Nephron (organoid): ENCODE measurements around the gene SORCS2.
A peak's percentile ranks its signal among the peaks of the same experiment; 100 is the strongest.

Experiments used
- H3K27ac Mint-ChIP-seq, 3 experiments: 2 replicates each; pipeline ENCODE4 v1.8.0; 2020; ENCODE audit warnings: mixed read lengths in 3 of 3, mild to moderate bottlenecking in 2 of 3, moderate library complexity in 1 of 3
- H3K27me3 Mint-ChIP-seq: 2 replicates; pipeline ENCODE4 v1.8.0; 2021; ENCODE audit warnings: low read depth, mild to moderate bottlenecking, moderate library complexity, mixed read lengths
- H3K36me3 Mint-ChIP-seq: 2 replicates; pipeline ENCODE4 v1.8.0; 2020; ENCODE audit warnings: low read depth, mixed read lengths
- H3K4me1 Mint-ChIP-seq: 2 replicates; pipeline ENCODE4 v1.8.0; 2020; ENCODE audit warnings: mixed read lengths
- H3K4me3 Mint-ChIP-seq, 3 experiments: 2 replicates each; pipeline ENCODE4 v1.8.0; 2020; ENCODE audit warnings: mild to moderate bottlenecking in 3 of 3, mixed read lengths in 3 of 3, moderate library complexity in 2 of 3
- H3K9me3 Mint-ChIP-seq: 2 replicates; pipeline ENCODE4 v1.8.0; 2020; ENCODE audit warnings: mixed read lengths
- CTCF ChIP-seq, 3 experiments: fragments of 200-600 bp; sonication (generic); IDR thresholded peaks; one replicate each; pipeline ENCODE4 v1.5.0; 2021; ENCODE audit warnings: antibody characterized with exemption in 3 of 3; ENCODE audit not compliant: unreplicated experiment in 3 of 3

The SORCS2 gene

DNA sequence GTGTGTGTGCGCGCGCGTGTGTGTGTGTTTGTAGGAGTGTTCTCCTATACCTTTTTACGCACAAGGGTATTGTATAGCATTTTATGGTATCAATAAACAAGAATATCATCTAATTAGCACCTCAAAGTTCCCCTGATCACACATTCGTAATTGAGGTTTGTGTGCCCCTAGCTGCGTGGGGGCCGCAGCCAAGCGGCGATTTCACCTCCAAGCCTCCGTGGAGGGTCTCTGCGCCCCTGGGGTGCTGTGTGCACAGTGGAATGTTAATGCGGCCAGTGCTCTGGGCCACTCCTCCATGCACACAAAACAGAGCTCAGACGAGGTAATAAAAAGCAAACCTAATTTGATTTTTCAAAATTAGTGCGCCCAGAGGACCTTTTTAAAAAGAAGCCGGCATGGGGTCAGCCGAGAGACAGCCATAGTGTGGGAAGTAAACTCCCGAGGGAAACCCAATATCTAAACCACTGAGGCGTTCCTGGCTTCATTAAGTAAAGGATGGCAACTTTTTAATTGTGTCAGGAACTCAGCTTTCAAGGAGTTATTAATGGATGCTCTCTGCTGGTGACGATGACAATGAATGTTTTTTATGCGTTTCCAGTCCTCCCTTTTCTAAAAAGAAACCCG is 110.6 kb downstream of the SORCS2 start:
- H3K4me1 Mint-ChIP-seq = peaks cover 49% of the 10 kb centered on the region
- no peaks in the 10 kb centered on the region for H3K36me3 Mint-ChIP-seq
- H3K9me3 Mint-ChIP-seq = no peaks in the 10 kb centered on the region
- H3K27me3 Mint-ChIP-seq = peaks cover 49% of the 10 kb centered on the region
- no peak for TF ChIP-seq CTCF (IDR thresholded peaks at IDR 0.05; ENCODE audit: unreplicated experiment in 3 of 3)
- no peak overlapping the region for H3K4me3 Mint-ChIP-seq
- H3K27ac Mint-ChIP-seq = peak overlapping the region; percentile 10 to 72 (median 18)

DNA sequence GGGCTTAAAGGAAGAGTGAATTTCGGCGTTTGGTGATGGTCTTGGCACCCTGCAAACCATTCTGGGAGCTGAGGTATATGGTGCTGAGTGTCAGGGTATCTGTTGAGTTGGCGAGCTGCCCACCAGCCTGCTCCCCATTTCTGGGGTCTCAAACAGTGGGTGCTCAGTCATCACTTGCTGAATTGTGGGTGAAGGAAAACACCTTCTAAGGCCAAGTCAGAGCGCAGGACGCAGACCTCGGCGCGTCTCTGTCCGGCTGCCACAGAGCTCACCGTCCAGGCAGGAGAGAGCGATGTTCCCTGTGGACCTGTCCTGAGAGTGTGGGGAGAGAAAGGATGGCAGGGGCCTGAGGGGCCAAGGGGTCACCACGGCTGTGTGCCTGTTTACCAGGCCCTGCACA is 111.2 kb downstream of the SORCS2 start:
- Mint-ChIP-seq H3K27me3 (peaks cover 52% of the 10 kb centered on the region), H3K4me3 (no peak overlapping the region), H3K27ac (peak overlapping the region in 2 of 3 experiments; percentile 7 to 15), H3K9me3 (no peaks in the 10 kb centered on the region), H3K4me1 (peaks cover 46% of the 10 kb centered on the region), H3K36me3 (no peaks in the 10 kb centered on the region)
- no peak for TF ChIP-seq CTCF (IDR thresholded peaks at IDR 0.05; ENCODE audit: unreplicated experiment in 3 of 3)

- Mint-ChIP-seq H3K36me3 (no peaks in the 10 kb centered on the region), H3K4me1 (peaks cover 45% of the 10 kb centered on the region), H3K27me3 (peaks cover 51% of the 10 kb centered on the region), H3K4me3 (no peak overlapping the region), H3K27ac (no peak overlapping the region), H3K9me3 (no peaks in the 10 kb centered on the region)
- no peak for TF ChIP-seq CTCF (IDR thresholded peaks at IDR 0.05; ENCODE audit: unreplicated experiment in 3 of 3)
Measured at GRCh38 chr4:7304436-7304835, 112.1 kb downstream of the SORCS2 start.

DNA sequence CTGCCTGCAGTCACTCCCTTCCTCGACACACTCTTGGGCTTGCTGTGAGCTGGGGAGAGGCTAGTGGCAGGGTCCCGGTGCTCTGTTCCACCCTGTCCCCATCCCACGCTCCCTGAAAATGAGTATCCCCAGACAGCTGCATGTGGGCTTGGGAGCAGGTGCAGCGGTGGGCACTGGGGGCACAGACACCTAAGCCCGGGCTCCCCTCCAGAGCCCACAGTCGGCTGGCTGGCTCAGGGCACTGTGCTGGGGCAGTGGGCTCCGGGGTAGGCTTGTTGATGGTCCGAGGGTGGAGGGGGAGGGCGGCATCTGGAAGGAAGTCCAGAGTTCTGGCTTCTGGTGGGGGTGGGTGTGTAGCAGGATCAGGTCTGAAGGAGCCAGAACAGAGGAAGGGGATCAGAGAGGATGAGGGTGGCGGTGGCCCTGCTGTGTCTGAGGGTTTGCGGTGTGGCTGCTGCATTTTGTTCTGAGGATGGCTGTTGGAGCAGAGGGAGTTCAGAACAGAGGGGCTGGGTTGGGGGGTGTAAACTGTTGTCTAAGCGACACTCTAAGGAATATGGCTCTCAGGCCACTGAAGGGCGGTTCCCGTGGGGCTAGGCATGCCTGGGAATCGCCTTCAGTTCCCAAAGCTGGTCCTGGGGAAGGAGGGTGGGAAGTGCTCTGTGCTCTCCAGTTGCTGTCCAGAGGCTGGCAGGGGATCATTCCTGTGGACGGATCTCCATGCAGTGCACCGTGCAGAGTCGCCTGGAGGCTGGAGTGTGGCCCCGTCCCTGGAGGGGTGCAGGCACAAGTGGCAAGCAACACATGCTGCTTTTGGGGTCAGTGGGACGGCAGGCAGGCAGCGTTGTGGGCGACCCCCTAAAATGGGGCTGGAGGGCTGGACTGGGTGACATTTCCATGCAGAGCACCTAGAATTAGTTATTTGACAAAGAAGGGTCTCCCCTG is 114.0 kb downstream of the SORCS2 start:
- no peak overlapping the region for H3K4me3 Mint-ChIP-seq
- peaks cover 40% of the 10 kb centered on the region for H3K27me3 Mint-ChIP-seq
- H3K27ac Mint-ChIP-seq = peak overlapping the region in 1 of 3 experiments; percentile 31
- H3K36me3 Mint-ChIP-seq = no peaks in the 10 kb centered on the region
- no peaks in the 10 kb centered on the region for H3K9me3 Mint-ChIP-seq
- TF ChIP-seq CTCF (IDR thresholded peaks at IDR 0.05; ENCODE audit: unreplicated experiment in 3 of 3) = no peak
- peaks cover 51% of the 10 kb centered on the region for H3K4me1 Mint-ChIP-seq

DNA sequence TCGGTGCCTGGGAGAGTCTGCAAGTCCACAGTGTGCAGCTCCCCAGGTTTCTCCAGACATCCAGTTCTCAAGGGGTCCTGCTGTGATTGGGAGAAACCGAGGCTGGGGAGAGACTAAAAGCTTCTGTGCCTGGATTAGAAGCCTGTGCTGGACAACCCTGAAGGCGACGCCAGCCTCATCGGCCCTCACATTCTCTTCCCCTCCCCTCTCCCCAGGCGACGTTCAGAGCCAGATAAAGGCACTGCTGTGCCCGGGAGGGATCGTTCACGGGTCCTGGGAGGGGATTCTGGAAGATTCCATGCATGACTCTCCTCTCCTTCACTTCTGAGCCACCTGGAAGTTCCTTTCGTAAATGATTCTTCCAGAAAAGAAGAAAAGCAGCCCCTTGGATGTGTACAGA is 114.6 kb downstream of the SORCS2 start:
- H3K4me3 Mint-ChIP-seq = no peak overlapping the region
- TF ChIP-seq CTCF (IDR thresholded peaks at IDR 0.05; ENCODE audit: unreplicated experiment in 3 of 3) = no peak

More for the DNA sequence above, 114.6 kb downstream of the SORCS2 start:
- Mint-ChIP-seq H3K27me3 (peaks cover 35% of the 10 kb centered on the region), H3K36me3 (no peaks in the 10 kb centered on the region), H3K4me1 (peaks cover 54% of the 10 kb centered on the region), H3K9me3 (no peaks in the 10 kb centered on the region), H3K27ac (no peak overlapping the region)
